Testis (tissue), 2 donors: ENCODE data around the gene CDK11B.
"Not testable (repeated sequence)": the region's sequence is repeated elsewhere in the genome, so short reads cannot be mapped to it uniquely, and the experiment has no call there.

Experiments
- CTCF ChIP-seq, 3 experiments: fragments of 450-650 bp in 2 of 3; fragments of 200-600 bp in 1 of 3; sonication (generic) in 1 of 3; IDR thresholded peaks; one replicate each; pipeline ENCODE4 v1.5.1; 2016 to 2019; ENCODE audit warnings: antibody characterized with exemption in 3 of 3, mild to moderate bottlenecking in 2 of 3, moderate library complexity in 1 of 3
- POLR2A ChIP-seq: fragments of 450-650 bp; IDR thresholded peaks from one replicate; pipeline ENCODE4 v1.6.1; 2017; ENCODE audit warnings: antibody characterized with exemption, mild to moderate bottlenecking, moderate library complexity

GRCh38 chr1:1646326-1646725, 12.5 kb downstream of the CDK11B start:
- TF ChIP-seq CTCF (IDR thresholded peaks at IDR 0.05); POLR2A: not testable (repeated sequence)
